ENCODE data around the gene ITLN2. TPM values are rescaled to one million over a fixed set of nuclear protein-coding genes. Genes with fewer than 3 reads are reported as not detected.

Gene ITLN2
- total and polyA plus RNA-seq, 10 of the 15 experiments (the other 5 are each of a cell fraction or from before 2014, with no cell fraction given): not detected

DNA sequence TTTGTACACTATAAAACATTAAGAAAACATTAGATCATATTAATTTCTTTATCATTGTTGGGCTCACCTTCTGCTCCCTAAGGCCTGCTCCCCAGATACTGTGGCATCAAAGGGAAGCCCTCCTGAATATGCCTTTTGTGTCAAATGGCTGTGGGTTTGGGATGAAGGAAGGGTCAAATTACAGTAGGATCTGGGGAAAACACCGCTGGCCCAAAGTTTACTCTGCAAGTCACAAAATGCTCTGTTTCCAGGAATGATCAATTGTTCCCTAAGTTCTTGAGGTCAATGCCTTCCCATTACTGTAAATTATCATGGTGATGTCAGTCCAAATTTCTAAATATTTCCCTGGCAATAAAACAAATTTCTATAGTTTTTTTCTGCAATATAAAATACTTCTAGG, 6.8 kb upstream of the ITLN2 start:
- H3K27me3 ChIP-seq (replicated peaks in 1 of 2; ENCODE audit: control insufficient read depth in 2 of 2, insufficient read depth in 2 of 2, low read length in 1 of 2): no peaks in the 10 kb centered on the region; a peak in 1 of 4 replicates
- in situ Hi-C loops (cut with MboI): loop anchor here (25.0 kb wide), 1 partner anchor 549 kb away; the partner anchor contains the start of gene VANGL2
- H3K4me1 ChIP-seq (ENCODE audit: control insufficient read depth, insufficient read depth, low read length): no peaks in the 10 kb centered on the region
- no peaks in the 10 kb centered on the region for H4K20me1 ChIP-seq (ENCODE audit: control insufficient read depth, insufficient read depth)
- H3K4me2 ChIP-seq (ENCODE audit: control insufficient read depth, insufficient read depth): no peak overlapping the region
- no peak overlapping the region for H3K9ac ChIP-seq (ENCODE audit: control insufficient read depth, insufficient read depth, low read length)
- ChIA-PET POLR2A (no interaction called here), CTCF (interaction anchor here (1.0 kb wide), 2 partner anchors 9 to 29 kb away, joined by 4 to 5 read pairs; no protein-coding TSS in a partner anchor), RAD21 (ENCODE audit: unreplicated experiment) (no interaction called here), SMC1A (ENCODE audit: uncharacterized antibody, unreplicated experiment) (interaction anchor here (0.7 to 2.3 kb wide), 3 partner anchors 10 to 136 kb away, joined by 3 to 5 read pairs (median 3); no protein-coding TSS in a partner anchor)
- no peaks in the 10 kb centered on the region for H3K9me3 ChIP-seq (replicated peaks; ENCODE audit: control insufficient read depth, insufficient read depth, low read length)
- FAIRE-seq (no peak), DNase-seq (ENCODE audit: low read depth, low spot score) (no peak), ATAC-seq (no peak)
- 91% methylated on average over 1 of the region's 1 CpG for WGBS (ENCODE audit: insufficient coverage, insufficient replicate concordance, low lambda C conversion rate, missing lambda C conversion rate)
- no peak overlapping the region for H3K4me3 ChIP-seq
- H3K36me3 ChIP-seq (ENCODE audit: control insufficient read depth in 2 of 2, insufficient read depth in 2 of 2, low read length in 1 of 2): no peaks in the 10 kb centered on the region
- no TSS peak for BruUV-seq (replicated peaks)
- H3K27ac ChIP-seq (ENCODE audit: control insufficient read depth, insufficient read depth): no peak overlapping the region
- TF ChIP-seq GATAD2B (conservative IDR thresholded peaks at IDR 0.05; ENCODE audit: low read depth) (no peak), CREM (IDR thresholded peaks at IDR 0.05; ENCODE audit: low read depth) (no peak), ZNF592 (IDR thresholded peaks at IDR 0.05) (no peak), KDM1A (IDR thresholded peaks at IDR 0.05; ENCODE audit: borderline replicate concordance) (no peak), IKZF2 (IDR thresholded peaks at IDR 0.05) (no peak), BRCA1 (IDR thresholded peaks at IDR 0.05; ENCODE audit: low read depth, low read length) (no peak), KLF5 (IDR thresholded peaks at IDR 0.05; ENCODE audit: partially characterized antibody) (no peak), ATF3 (IDR thresholded peaks at IDR 0.05; ENCODE audit: borderline replicate concordance, extremely low read depth, low read depth, low read length) (no peak), CHD2 (IDR thresholded peaks at IDR 0.05; ENCODE audit: borderline replicate concordance, low read depth, low read length) (no peak), YY1 (IDR thresholded peaks at IDR 0.05; ENCODE audit: low read depth, low read length) (no peak), SREBF2 (IDR thresholded peaks at IDR 0.05; ENCODE audit: low read length) (no peak), E4F1 (IDR thresholded peaks at IDR 0.05; ENCODE audit: borderline replicate concordance, partially characterized antibody) (no peak), ZNF207 (IDR thresholded peaks at IDR 0.05; ENCODE audit: borderline replicate concordance) (no peak), ZBED1 (IDR thresholded peaks at IDR 0.05; ENCODE audit: borderline replicate concordance) (no peak), PML (IDR thresholded peaks at IDR 0.05; ENCODE audit: low read length) (no peak), TARDBP (IDR thresholded peaks at IDR 0.05; ENCODE audit: borderline replicate concordance) (no peak), MXI1 (IDR thresholded peaks at IDR 0.05; ENCODE audit: low read depth, low read length) (no peak), NR2F1 (conservative IDR thresholded peaks at IDR 0.05) (no peak), RB1 (IDR thresholded peaks at IDR 0.05; ENCODE audit: borderline replicate concordance) (no peak), CREB1 (IDR thresholded peaks at IDR 0.05; ENCODE audit: low read depth) (no peak)
- intact Hi-C loops (cut with micrococcal nuclease; ENCODE audit: unreplicated experiment): no loop called here
- H3K79me2 ChIP-seq (ENCODE audit: control insufficient read depth, insufficient read depth, low read length): no peaks in the 10 kb centered on the region
- no peak overlapping the region for H2AFZ ChIP-seq (ENCODE audit: control insufficient read depth, low read depth, low read length)
